K562 (cell line): ENCODE data around the gene CRYBA1.
"Not testable (repeated sequence)": the region's sequence is repeated elsewhere in the genome, so short reads cannot be mapped to it uniquely, and the experiment has no call there.

Experiments used
- ATF7 ChIP-seq: fragments of 450-650 bp; IDR thresholded peaks from 2 replicates; pipeline ENCODE4 v1.7.1; 2014; ENCODE audit warnings: mild to moderate bottlenecking, moderate library complexity
- E2F1 ChIP-seq: sonication (generic); formaldehyde crosslinking; IDR thresholded peaks from 2 replicates; pipeline ENCODE4 v1.8.1; 2023; ENCODE audit warnings: mild to moderate bottlenecking, missing genetic modification reagents, moderate library complexity
- GATAD2B ChIP-seq: fragments of 450-650 bp; IDR thresholded peaks from 2 replicates; pipeline ENCODE4 v1.6.1; 2017; ENCODE audit warnings: mild to moderate bottlenecking, borderline replicate concordance
- POLR2A ChIP-seq: fragments of 450-650 bp; conservative IDR thresholded peaks from 2 replicates; pipeline ENCODE4 v1.6.1; 2016
- TBL1XR1 ChIP-seq, 2 experiments: IDR thresholded peaks; 2 replicates each; pipeline ENCODE4 v1.6.1; 2012; ENCODE audit warnings: improper control_type of control experiment in 2 of 2, low read length in 2 of 2, mild to moderate bottlenecking in 1 of 2
- ZBTB17 ChIP-seq: fragments of 450-650 bp; formaldehyde crosslinking; IDR thresholded peaks from 2 replicates; pipeline ENCODE4 v1.4.0; 2020; ENCODE audit warnings: mild to moderate bottlenecking

- TF ChIP-seq ZBTB17 (CRISPR knock-in tag); POLR2A; E2F1; GATAD2B; TBL1XR1 (IDR thresholded peaks at IDR 0.05; ENCODE audit: low read length in 2 of 2); ATF7: not testable (repeated sequence)
Measured at GRCh38 chr17:29271980-29272379, 25.3 kb downstream of the CRYBA1 start.
